ENCODE measurements around the gene TPI1.

- TF ChIP-seq RAD21 (IDR thresholded peaks at IDR 0.05; ENCODE audit: low read length) (no peak), USF2 (IDR thresholded peaks at IDR 0.05; ENCODE audit: borderline replicate concordance, low read depth, low read length) (no peak), SMC3 (IDR thresholded peaks at IDR 0.05; ENCODE audit: low read depth, low read length) (no peak), SIN3A (IDR thresholded peaks at IDR 0.05; ENCODE audit: borderline replicate concordance, low read depth, low read length) (peak; percentile 53; the same call in 1 of the 2 replicates), CTCF (IDR thresholded peaks at IDR 0.05) (no peak), PBX3 (IDR thresholded peaks at IDR 0.05) (no peak), POLR2AphosphoS5 (IDR thresholded peaks at IDR 0.05; ENCODE audit: low read depth, low read length) (no peak; the same call in 1 of the 2 replicates), REST (IDR thresholded peaks at IDR 0.05; ENCODE audit: low read depth, low read length) (no peak)
These were observed 38.4 kb upstream of the TPI1 start for GRCh38 chr12:6828781-6829535.

All from SK-N-SH (cell line).